BJ (cell line): Measurements from ENCODE around the gene MIPOL1. TPM values are rescaled to one million over a fixed set of nuclear protein-coding genes. Genes with fewer than 3 reads are reported as not detected.
"Not testable (repeated sequence)": the region's sequence is repeated elsewhere in the genome, so short reads cannot be mapped to it uniquely, and the experiment has no call there.

Source experiments
- CTCF ChIA-PET: fragments of 350-600 bp; formaldehyde crosslinking; extraction: SDS; loops from one replicate; lab custom pipeline; 2021; ENCODE audit warnings: antibody characterized with exemption, inconsistent platforms; lab: Yijun Ruan, JAX
- POLR2A ChIA-PET: fragments of 300-600 bp; sonication (Branson Sonifier 250); formaldehyde crosslinking; extraction: SDS; loops from one replicate; lab custom pipeline; 2021; ENCODE audit warnings: antibody characterized with exemption; lab: Charles Lee
- DNase-seq: peaks from one replicate; pipeline ENCODE4 v3.0.0-alpha.2; 2011; ENCODE audit warnings: low read depth
- H3K27me3 ChIP-seq: 2 replicates; pipeline ENCODE4 v1.6.0; 2011; ENCODE audit warnings: low read length; ENCODE audit not compliant: control insufficient read depth, insufficient read depth
- H3K36me3 ChIP-seq: 2 replicates; pipeline ENCODE4 v1.5.1; 2011; ENCODE audit warnings: low read length; ENCODE audit not compliant: control insufficient read depth, insufficient read depth
- H3K4me3 ChIP-seq: 2 replicates; pipeline ENCODE4 v1.5.1; 2011; ENCODE audit warnings: low read depth, mild to moderate bottlenecking, control low read depth, low read length
- polyA plus RNA-seq: library from polyadenylated mRNA; depleted of rRNA; stranded (reverse); fragments of >200 nt; gene quantifications from 2 replicates; pipeline ENCODE4 v1.2.3, GENCODE V29; 2011
- TF ChIP-seq, protein P1 (sequence below): IDR thresholded peaks from 2 replicates; pipeline ENCODE4 v1.5.1; 2011; ENCODE audit warnings: low read depth, mild to moderate bottlenecking, control low read depth, inconsistent platforms, low read length, moderate library complexity; ENCODE audit not compliant: insufficient read depth

MIPOL1 gene
- polyA plus RNA-seq, 1 experiment = 1.1 TPM

DNA sequence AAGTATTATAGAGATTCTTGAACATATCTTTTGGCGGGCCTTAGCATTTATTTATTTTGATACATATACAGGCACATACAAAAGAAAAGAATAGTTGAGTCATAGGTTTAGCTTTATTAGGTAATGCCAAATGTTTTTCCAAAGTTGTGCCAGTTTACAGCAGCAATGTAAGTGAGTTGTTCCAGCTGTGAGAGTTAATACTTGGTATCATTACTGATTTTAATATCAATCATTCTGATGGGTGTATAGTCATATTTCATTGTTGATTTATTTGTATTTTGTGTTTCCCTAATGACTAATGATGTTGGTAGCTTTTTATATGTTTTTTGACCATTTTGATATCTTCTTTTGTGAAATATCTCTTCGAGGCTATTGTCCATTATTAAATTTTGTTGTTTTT is 122.4 kb downstream of the MIPOL1 start:
- ChIA-PET CTCF (no interaction called here), POLR2A (no interaction called here)
- H3K36me3 ChIP-seq = no peaks in the 10 kb centered on the region
- TF ChIP-seq, protein P1, sequence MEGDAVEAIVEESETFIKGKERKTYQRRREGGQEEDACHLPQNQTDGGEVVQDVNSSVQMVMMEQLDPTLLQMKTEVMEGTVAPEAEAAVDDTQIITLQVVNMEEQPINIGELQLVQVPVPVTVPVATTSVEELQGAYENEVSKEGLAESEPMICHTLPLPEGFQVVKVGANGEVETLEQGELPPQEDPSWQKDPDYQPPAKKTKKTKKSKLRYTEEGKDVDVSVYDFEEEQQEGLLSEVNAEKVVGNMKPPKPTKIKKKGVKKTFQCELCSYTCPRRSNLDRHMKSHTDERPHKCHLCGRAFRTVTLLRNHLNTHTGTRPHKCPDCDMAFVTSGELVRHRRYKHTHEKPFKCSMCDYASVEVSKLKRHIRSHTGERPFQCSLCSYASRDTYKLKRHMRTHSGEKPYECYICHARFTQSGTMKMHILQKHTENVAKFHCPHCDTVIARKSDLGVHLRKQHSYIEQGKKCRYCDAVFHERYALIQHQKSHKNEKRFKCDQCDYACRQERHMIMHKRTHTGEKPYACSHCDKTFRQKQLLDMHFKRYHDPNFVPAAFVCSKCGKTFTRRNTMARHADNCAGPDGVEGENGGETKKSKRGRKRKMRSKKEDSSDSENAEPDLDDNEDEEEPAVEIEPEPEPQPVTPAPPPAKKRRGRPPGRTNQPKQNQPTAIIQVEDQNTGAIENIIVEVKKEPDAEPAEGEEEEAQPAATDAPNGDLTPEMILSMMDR = no peak
- no peak overlapping the region for H3K4me3 ChIP-seq
- no peaks in the 10 kb centered on the region for H3K27me3 ChIP-seq
- DNase-seq = no peak

DNA sequence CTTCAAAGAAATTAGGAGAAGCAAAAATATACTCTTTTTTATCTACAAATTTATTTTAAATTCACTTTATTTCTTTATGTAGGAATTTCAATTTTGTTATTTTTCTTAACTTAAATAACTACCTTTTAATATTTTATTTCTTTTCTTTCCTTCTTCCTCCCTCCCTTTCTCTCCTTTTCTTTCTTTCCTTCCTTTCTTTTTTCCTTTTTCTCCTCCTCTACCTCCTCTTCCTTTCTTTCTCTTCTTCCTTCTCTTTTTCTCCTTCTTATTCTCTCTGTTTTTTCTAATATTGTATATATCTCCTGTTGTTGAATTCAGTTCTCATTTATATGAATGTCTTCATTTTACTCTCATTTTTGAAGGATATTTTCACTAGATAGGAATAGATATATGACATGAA is 127.6 kb downstream of the MIPOL1 start:
- H3K27me3 ChIP-seq = no peaks in the 10 kb centered on the region
- ChIA-PET POLR2A (no interaction called here), CTCF (no interaction called here)
- TF ChIP-seq, protein P1 = no peak
- no peak overlapping the region for H3K4me3 ChIP-seq
- no peak for DNase-seq
- H3K36me3 ChIP-seq = no peaks in the 10 kb centered on the region

DNA sequence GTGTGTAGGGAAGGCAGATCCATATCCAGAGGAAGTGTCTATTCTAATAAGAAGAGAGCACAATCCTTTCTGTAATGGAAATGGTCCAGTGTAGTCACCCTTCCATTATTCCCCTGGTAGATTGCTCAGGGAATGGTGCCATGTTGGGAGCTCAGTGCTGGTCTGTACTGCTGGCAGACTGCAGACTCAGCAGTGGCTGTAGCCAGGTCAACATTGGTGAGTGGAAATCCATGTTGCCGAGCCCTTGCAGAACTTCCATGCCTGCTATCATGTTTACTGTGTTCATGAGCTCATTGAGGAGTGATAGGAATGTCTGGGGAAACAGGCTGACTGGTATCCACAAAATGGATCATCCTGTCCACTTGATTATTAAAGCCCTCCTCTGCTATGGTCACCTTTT is 128.7 kb downstream of the MIPOL1 start:
- POLR2A ChIA-PET = no interaction called here
- Histone ChIP-seq H3K36me3 (no peaks in the 10 kb centered on the region), H3K4me3 (no peak overlapping the region), H3K27me3 (no peaks in the 10 kb centered on the region)
- TF ChIP-seq, protein P1 = no peak
- CTCF ChIA-PET = no interaction called here
- DNase-seq = no peak

DNA sequence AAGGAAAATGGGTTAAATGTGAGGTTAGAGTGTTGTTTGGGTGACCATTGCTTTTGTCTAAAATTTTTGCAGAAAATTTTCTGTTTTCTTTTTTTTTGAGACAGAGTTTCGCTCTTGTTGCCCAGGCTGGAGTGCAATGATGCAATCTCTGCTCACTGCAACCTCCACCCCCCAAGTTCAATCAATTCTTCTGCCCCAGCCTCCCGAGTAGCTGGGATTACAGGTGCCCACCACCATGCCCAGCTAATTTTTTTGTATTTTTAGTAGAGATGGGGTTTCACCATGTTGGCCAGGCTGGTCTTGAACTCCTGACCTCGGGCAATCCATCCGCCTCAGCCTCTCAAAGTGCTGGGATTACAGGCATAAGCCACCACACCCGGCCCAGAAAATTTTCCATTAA is 130.2 kb downstream of the MIPOL1 start:
- DNase-seq, POLR2A ChIA-PET, H3K36me3 ChIP-seq, CTCF ChIA-PET, H3K27me3 ChIP-seq, H3K4me3 ChIP-seq: not testable (repeated sequence)

DNA sequence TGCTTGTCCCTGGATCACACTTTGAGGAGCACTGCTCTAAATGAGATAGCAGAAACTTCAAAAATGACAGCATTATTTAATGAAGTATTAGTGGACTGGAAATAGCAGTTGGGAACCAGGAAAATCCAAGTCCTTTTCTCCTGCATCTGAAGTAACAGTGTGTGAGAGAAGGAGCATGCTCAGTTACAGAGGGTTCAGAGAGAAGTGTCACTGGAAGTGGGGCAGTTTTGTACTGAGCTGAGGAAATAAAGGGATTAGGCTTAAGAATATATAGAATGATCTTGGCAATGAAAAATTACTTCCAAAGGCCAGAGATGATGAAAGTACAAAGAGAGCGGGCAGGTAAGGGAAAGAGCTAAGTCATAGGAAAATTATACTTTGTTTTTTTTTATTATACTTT is 130.9 kb downstream of the MIPOL1 start:
- ChIA-PET CTCF (no interaction called here), POLR2A (no interaction called here)
- DNase-seq = no peak
- Histone ChIP-seq H3K4me3 (no peak overlapping the region), H3K36me3 (no peaks in the 10 kb centered on the region), H3K27me3 (no peaks in the 10 kb centered on the region)
- TF ChIP-seq, protein P1 = no peak
